ENCODE data around the gene CEP70.
"Not testable (repeated sequence)": the region's sequence is repeated elsewhere in the genome, so short reads cannot be mapped to it uniquely, and the experiment has no call there.

The CEP70 gene

DNA sequence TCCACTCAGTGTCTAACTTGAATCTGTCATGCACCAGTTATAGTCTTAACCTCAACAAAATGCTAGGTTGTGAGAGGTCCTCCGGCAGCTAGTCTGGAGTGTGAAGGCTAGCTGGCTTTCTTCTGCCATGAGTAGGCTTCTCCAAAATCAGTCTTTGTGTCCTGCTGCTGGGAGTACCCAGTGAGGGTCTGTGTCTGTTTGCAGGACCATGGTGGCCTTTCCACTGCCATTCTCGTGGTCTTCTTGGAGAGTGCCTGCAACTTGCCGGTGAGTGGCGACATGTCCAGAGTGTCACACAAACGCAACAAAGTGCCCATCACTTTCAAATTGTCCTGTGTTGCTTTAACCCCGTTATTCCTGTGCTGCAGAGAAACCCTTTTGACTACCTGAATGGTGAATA is 125.6 kb downstream of the CEP70 start:
- no peak for DNase-seq

DNA sequence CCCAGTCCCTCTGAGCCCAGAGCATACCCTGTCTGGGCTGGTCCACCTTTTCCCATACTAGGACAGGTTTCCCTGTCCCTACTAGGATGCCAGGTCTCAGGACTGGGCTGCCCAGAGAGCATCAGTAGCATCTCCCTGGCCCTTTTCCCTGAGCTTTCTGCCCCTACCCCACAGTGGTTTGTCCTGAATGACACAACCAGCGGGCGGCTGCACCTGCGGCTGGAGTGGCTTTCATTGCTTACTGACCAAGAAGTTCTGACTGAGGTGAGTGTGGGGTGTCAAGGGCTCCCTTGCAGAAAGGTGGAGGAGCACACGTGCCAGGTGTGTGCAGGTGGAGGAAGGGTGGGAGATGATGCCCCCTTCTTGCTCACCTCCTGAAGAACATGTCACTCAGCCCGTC is 126.1 kb downstream of the CEP70 start:
- no peak for DNase-seq

DNA sequence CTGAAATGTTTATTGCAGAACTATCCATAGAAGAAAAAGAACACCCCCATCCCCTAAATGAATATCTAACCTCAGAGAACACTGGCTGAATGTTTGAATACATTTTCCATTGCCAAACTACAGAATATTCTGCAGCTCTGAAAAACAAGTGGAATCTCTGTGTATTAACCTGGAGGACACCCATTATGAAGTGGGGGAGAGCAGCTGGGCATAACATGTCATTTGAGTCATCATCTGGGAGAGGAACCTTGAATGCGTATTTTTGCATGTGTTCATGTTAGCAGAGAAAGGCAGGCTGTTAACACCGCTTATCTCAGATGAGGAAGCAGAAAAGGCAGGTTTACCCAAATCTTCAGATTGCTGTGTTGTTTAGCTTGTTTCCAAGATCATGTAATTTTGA is 128.1 kb downstream of the CEP70 start:
- peak; percentile 32 for DNase-seq

DNA sequence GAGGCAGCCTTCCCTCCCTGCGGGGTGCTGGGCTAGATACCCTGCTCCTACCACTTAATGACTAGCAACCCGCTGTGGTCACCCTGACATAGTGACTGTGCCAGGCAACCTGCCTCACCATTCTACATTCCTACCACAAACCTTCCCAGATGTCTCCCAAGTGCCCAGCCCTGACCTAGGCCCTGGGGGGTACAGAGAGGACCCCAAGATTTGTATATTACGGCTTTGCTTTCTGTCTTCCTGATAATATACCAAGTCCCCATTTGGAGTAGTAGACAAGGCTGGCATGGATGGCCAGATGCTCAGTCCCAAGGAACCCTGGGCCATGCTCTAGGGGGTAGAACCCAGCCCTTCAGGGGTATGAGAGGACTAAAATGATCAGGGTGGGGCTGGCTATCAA is 128.6 kb downstream of the CEP70 start:
- DNase-seq = no peak

DNA sequence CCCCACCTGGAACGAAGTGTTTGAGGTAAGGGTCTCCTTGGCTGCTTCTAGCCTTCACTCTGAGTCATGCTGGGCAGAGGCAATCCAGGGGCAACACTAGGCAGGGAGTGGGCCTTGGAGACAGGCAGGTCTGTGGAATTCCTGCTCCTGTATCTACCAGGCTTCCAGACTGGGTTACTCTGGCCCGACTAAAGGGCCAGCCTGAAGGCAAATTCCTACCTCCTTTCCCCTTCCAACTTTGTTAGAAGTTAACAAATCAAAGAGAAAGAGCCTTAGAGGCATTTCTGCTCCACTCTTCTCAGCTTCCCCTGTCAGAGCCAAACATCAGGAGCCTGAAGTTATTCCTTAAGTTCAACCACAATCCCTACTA is 129.6 kb downstream of the CEP70 start:
- no peak for DNase-seq

DNA sequence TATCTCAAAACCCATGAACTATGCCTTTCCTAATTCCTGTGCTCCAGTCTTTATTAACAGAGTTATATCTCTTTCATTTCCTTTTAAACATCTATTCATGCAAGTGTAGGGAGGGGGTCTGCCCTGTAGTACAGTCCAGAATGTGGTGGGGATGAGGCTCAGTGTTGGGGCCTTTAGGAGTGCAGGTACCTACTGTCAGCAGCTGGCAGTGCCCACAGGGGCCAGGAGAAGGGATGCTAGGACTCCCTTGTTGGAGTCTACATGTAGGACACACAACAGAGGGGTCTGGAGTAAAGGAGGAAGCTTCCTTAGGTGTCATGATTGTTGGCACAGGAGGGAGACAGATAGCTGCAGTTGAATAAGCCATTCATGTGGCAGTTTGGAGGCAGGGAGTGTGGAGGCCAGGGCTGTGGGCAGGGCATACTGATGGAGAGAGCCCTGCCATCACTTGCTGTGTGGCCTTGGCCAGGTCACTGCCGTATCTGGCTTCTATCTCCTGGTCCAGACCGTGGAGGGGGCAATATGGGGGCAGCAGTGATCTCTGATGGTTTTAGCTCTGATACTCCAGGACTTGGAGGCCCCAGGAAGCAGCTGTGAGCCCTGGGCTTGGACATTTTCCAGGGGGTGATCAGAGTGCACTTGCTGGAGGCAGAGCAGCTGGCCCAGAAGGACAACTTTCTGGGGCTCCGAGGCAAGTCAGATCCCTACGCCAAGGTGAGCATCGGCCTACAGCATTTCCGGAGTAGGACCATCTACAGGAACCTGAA is 130.2 kb downstream of the CEP70 start:
- DNase-seq = no peak

DNA sequence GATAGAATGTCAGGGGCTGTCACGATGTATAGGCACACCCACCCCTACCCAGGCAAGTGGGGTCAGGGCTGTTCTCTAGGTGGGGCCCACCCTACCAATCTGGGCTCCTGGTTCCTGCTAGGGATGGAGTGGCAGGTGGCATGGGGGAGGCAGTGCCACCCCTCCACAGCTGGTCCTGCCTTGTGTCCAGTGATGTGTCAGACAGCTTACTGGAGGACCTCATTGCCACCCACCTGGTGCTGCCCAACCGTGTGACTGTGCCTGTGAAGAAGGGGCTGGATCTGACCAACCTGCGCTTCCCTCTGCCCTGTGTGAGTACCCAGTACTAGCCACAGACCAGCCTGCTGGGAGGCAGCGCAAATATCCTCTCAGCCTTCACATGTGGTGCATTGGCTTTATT is 132.2 kb downstream of the CEP70 start:
- no peak for DNase-seq

DNA sequence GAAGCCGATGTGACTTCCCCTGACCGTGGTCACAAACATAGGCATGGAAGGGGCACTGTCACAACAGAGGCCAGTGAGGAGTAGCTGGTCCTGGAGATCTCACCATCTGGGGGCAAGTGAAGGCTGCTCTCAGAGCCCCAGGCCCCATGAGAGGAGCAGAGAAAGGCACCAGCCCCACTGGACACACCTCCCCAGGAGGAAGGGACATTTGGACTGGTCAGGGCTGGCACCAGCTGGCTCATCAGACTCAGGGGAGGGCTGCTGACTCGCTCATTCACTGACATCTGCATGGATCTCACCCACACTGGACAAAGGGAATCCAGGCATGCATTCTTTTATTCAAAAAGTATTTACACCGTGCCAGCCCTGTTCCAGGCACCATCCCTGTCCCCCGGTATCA is 132.8 kb downstream of the CEP70 start:
- DNase-seq = no peak

DNA sequence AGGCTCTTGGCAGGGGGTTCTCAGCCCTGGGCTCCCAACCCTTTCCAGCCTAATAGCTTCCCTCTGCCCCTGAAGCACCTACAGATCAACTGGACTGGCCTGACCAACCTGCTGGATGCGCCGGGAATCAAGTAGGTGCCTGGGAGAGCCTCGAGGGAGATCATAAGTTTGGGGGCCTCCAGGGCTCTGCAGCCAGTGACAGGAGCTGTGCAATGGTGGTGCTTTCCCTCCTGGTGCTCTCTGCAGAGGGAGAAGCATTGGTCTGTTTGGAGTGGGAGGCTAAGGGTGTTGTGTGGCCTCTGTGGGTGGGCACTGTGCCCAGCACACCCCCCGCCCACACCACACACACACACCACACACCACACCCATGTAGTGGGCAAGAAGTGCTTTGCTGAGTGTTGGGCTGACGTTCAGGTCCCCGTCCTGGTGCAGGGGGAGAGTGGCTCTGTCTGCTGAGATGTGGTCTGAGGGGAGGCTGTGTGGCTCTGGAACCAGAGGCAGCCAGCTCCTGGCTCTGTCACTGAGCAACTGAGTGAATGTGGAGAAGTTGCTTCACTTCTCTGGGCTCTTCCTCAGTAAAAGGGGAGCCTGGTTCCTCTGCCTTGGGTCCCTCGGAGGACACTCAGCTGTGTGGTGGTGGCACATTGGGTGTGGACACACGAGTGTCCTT is 133.4 kb downstream of the CEP70 start:
- DNase-seq = peak; percentile 25

DNA sequence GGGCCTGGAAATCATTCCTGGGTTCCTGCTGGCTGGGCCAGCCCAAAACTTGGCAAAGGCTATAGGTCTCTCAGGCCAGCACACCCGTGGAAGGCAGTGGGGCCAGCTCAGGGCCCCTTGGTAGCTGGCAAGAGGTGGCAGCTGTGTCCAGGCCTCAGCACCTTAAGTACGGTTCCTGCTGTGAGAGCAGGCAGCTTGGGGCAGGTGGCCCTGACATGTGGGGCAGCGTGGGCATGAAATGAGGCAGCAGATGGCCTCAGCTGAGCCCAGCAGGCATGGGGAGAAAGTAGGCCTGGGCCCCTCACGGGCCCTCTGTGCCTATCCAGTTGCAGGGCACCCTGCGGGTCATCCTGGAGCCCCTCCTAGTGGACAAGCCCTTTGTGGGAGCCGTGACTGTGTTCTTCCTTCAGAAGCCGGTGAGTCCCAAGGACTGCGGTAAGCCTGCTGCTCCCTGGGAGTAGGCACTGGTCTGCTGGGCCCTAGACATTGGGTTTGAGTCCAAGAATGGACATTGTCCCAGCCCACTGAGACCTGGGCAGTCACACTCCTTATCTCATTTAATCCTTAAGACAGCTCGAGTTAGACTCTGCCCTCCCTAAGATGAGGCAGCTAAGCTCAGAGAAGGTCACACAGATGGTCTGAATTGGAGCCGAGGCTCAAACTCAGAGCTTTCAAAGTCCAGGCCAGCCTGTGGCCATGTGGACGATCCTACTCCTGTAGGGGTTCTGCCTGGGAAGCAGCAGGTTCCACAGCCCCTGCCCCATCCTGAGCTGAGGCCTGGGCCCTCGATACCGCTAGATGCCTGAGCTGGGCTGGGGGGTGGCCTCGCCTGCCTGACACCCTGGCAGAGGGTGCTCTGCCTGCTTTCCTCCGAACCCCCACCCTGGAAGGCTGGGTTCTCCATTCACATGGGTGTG is 134.2 kb downstream of the CEP70 start:
- DNase-seq = peak; percentile 17

DNA sequence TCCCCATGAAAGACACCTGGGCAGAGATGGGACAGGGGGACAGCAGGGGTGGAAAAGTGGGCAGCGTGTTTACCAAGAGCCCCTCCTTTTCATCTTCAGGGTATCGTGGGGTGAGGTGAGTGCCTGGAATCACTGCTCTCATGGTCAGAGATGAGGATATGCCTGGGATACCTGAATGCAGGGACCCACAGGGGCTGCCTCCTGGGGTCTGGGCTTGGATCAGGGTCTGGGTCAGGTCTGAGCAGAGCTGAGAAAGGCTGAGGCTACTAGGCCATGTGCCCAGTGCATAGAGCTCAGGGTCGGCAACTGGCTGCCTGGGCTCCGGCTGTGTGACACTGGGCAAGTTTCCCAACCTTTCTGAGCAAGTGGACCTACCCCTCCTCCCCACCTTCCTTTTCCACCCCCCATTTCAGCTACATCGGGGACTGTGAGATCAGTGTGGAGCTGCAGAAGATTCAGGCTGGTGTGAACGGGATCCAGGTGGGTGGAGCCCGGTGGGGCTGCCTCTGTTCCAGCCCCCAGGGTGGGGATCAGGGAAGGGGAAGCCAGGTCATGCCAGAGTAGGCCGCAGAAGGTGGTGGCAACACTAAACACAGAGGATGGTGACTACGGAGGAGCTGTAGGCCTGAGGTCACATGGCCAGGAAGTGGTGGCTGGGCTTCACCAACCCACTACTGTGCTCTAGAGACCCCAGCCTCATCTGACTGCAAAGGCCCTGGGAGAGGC is 135.1 kb downstream of the CEP70 start:
- DNase-seq = no peak

DNA sequence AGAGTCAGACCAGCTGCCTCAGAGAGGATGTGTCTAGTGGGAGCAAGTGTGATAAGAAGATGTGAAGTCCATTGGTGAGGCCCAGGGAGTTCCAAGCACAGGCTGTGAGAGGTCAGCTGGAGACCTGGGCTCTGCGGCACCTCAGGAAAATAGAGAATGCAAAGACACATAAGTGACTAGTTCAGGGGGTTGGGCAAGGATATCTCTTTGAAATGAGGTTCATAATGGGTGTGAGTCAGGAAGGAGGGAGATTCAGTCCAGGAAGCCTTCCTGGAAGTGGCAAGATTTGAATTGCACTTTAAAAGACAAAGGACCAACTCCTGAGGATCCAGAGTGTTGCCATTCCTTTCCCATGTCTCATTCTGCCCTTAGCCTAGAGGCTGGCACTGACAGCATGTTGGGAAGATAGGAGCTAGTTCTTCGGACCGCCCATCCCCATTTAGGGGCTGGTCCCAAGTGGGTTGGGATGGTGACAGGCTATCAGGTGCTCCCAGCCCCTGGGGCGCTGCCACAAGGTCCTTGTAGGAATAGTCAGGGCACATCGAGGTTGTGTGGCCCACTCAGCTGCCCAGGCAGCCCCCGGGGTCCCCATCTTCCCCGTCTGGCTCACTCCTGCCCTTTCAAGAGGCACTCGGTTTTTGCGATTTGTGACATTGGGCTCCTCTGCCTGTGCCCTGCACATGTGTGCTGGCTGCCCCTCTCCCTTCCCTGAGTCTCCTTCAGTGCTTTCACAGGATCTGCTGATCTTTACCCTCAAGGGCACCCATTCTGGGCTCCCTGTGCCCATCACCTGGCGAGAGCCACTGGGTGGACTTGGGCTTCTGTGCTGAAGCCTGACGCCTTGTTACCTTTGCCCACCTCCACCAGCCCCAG is 136.0 kb downstream of the CEP70 start:
- no peak for DNase-seq

DNA sequence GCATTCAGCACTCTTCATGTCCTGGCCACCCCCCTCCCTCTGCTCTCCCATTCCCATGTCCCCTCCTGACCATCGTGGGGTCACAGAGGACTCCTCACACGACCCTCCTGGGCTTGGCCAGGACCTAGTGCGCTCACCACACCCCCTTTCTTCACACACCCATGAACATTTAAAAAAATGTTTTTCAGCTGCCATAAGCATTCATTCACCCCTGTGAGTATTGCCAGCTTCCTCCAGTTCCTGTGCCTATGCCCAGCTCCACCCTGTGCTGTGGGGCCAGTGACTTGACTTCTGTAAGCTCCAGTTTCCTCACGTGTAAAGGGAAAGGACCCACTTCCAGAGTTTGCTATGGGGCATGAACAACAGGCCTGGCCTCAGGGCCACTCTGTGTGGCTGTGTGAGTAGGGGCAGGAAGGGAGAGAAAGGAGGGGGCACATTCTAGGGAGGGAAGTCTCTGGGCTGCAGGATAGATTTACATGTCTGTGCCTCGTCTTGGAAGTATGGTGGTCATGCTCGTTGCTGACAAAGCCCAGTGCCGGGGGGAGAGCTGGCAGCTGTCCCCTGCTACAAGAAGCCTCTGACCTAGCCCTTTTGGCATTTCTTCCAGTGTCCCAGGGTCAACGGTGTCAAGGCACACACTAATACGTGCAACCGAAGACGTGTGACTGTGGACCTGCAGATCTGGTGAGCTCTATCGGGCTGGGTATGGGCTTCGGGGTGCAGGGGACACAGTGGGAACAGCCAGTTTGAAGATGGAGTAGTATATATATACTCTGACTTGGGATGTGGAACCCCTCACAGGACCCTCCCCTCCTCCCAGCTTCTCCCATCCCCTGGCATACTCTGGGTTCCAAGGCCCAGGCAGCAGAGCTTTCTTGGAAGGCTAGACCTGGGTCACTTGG is 136.8 kb downstream of the CEP70 start:
- DNase-seq = no peak

DNA sequence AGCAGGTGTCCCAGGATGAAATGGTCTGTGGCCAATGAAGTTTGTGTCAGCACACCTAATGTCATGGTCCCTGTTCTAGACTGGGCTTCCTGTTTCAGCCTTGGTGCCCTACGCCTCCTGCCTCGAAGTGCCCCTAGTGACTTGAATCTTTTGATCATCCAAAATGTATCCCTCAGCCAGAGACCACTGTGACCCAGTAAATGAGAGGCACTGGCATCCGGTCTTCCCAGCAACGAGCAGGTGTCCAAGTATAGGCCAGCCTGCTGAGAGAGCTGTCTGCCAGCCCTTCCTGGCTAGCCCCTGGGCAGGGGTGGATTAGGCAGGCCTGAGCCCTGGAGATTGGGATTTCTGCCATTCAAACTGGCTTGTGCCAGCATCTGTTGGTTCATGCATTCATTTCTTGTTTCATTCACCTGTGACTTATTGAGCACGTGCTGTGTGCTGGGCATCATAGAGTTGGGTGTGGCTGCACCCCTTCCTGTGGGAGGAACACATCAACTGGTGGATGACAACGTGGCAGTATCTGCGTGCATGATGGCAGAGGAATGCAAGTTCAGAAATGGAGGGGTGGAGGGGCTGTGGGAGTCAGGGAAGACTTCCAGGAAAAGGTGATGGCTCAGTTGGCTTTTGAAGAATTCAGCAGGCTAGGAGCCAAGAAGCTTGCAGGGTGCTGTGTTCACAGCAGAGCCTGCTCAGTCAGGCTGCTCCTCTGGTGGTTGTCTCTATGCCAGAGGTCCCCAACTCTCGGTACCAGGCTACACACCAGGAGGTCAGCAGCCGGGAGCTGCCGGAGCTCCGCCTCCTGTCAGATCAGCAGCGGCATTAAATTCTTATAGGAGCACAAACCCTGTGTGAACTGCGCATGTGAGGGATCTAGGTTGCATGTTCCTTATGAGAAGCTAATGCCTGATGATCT is 138.0 kb downstream of the CEP70 start:
- DNase-seq = no peak

DNA sequence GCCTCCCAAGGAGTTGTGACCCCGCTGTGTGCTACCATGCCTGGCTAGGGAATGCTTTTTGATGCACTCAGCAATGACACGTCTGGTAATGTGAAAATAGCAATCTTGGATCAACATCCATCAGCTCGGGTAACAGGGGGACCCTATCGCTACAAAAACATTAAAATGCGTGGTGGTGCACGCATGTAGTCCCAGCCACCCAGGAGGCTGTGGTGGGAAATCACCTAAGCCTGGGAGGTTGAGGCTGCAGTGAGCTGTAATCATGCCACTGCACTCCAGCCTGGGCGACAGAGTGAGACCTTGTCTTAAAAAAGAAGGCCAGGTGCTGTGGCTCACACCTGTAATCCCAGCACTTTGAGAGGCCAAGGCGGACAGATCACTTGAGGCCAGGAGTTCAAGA is 140.1 kb downstream of the CEP70 start:
- DNase-seq = not testable (repeated sequence)

DNA sequence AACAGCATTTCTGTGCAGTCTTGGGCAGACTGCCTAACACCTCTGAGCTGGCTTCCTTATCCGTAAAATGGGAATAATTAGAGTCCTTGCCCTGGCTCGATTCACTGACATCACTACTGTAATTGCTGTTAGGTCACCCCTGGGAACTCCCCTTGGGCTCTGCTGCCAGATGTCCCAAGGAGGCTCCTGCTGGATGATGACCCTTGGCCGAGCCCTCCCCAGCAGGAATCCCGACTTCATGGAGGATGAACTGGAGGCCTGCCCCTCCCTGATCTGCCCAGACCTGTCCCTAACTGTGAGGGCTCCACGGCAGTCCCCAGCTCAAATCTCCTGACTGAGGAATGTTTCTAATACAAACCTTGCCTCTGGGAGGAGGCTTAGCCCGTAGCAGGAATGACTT is 141.6 kb downstream of the CEP70 start:
- no peak for DNase-seq

DNA sequence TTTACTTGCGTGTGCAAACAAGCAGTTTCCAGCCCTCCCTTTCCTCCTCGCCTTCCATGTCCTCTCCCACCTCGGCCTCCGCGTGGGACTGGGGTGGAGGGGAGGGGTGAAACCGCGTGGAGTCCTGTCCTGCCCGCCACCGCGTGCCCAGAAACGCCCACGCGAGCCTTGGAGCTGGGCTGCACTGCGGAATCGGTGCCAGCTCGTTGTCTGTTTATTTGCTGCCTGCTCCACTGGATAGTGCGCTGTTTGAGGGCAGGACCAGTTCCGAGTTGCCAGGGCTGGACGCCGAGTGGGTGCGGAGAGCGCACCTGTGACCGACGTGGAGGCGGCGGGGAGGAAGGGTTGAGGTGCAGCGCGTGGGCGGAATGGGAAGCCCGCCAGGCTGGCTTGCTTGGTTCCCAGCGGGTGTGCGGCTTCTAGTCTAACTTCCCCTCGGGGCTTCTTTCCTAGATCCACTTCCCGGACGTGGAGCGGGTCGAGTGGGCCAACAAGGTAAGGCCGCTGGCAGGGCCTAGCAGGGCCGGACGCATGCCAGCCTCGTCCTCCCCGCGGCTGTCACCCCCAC is 142.4 kb downstream of the CEP70 start:
- no peak for DNase-seq

DNA sequence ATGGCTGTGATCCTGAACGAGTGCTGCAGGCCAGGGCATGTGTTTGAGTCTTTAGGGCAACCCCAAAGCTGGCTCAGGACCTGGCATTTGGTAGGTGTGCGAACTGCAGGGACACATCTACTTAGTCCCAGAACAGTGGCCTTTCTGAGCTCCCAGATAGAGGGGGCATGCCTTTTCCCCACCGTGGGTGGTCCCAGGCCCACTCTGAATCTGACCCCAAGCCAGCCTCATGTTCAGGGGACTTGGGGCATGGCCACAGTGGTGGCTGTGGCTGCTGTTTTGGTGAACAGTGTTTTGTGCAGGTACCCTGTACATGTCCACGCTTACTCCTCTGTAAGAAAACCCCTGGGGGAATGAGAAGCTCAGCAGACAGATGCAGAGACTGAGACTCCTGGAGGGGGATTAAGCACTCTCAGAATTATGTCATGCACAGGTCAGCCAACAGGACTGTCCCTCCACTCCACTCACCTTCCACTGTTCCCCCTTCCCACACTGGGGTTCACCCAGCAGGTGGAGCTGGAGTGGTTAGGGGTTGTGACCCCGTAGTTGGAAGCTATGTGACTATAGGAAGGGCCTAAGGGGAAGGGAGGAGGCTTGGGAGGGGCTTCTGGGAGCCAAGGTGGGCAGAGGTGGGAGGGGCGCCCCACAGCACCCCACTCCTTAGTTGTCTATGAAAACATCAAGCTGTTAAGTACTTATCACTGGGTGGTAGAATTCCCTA is 143.2 kb downstream of the CEP70 start:
- DNase-seq = no peak

DNA sequence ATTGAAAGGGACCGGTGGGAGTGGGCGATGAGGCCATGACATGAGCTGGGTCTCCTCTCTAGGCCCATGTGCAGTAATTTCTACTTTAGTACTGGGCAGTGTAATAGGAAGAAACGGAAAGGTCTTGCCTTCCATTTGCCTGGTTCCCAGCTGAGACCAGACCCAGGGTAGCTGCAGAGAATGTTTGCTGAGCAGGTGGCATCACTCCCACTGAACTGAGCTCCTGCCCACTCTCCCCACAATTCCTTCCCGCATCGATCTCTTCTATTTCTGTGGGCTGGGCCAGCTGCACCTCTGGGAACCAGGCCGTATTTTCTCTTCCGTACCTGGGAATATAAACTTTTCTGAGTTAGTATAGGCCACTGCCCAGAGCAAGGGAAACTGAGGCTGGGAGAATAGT is 143.9 kb downstream of the CEP70 start:
- no peak for DNase-seq
